Smooth muscle cell (in vitro differentiated cells): ENCODE data around the gene MRGPRX1. TPM values are rescaled to one million over a fixed set of nuclear protein-coding genes. Genes with fewer than 3 reads are reported as not detected.

Experiments
- DNase-seq: peaks from one replicate; lab custom pipeline; 2025; ENCODE audit not compliant: unreplicated experiment; lab: John Stamatoyannopoulos, UW
- H2AFZ ChIP-seq: fragments of 200-600 bp; sonication (generic); 2 replicates; pipeline ENCODE4 v1.6.0; 2016; ENCODE audit warnings: antibody characterized with exemption, low read depth, mild to moderate bottlenecking
- H3F3A ChIP-seq: fragments of 200-600 bp; sonication (generic); 2 replicates; pipeline ENCODE4 v1.6.0; 2017; ENCODE audit warnings: antibody characterized with exemption, low read depth
- H3K27ac ChIP-seq: fragments of 200-600 bp; sonication (generic); 2 replicates; pipeline ENCODE4 v1.5.1; 2016; ENCODE audit warnings: low read depth, mild to moderate bottlenecking
- H3K27me3 ChIP-seq: fragments of 200-600 bp; sonication (generic); 2 replicates; pipeline ENCODE4 v1.6.1; 2016; ENCODE audit warnings: low read depth, mild to moderate bottlenecking
- H3K36me3 ChIP-seq: fragments of 200-600 bp; sonication (generic); 2 replicates; pipeline ENCODE4 v1.5.1; 2016; ENCODE audit warnings: low read depth
- H3K4me1 ChIP-seq: fragments of 200-600 bp; sonication (generic); 2 replicates; pipeline ENCODE4 v1.5.1; 2016; ENCODE audit warnings: low read depth
- H3K4me2 ChIP-seq: fragments of 200-600 bp; sonication (generic); 2 replicates; pipeline ENCODE4 v1.6.0; 2016; ENCODE audit warnings: mild to moderate bottlenecking
- H3K4me3 ChIP-seq: fragments of 200-600 bp; sonication (generic); 2 replicates; pipeline ENCODE4 v1.5.1; 2016; ENCODE audit warnings: mild to moderate bottlenecking
- H3K79me2 ChIP-seq: fragments of 200-600 bp; sonication (generic); 2 replicates; pipeline ENCODE4 v1.6.0; 2016; ENCODE audit warnings: low read depth, mild to moderate bottlenecking
- H3K9ac ChIP-seq: fragments of 200-600 bp; sonication (generic); 2 replicates; pipeline ENCODE4 v1.6.0; 2016; ENCODE audit warnings: low read depth
- H3K9me3 ChIP-seq: fragments of 200-600 bp; sonication (generic); replicated peaks from 2 replicates; pipeline ENCODE4 v1.5.1; 2016; ENCODE audit warnings: low read depth
- H4K20me1 ChIP-seq: fragments of 200-600 bp; sonication (generic); 2 replicates; pipeline ENCODE4 v1.6.0; 2016; ENCODE audit warnings: low read depth
- WGBS: methylation state at CpG from one replicate; pipeline ENCODE4 v1.1.7; 2016; ENCODE audit warnings: low lambda C conversion rate; 5-methylcytosine and 5-hydroxymethylcytosine counted together
- polyA plus RNA-seq: library from polyadenylated mRNA; unstranded; fragments of >200 nt; fragmentation: Nextera tagmentation; extraction: Ambion mirVana; gene quantifications from 2 replicates; pipeline ENCODE4 v1.2.1, GENCODE V29; 2016
- total RNA-seq: library from RNA; depleted of rRNA; stranded (reverse); fragments of >200 nt; gene quantifications from 2 replicates; pipeline ENCODE4 v1.2.3, GENCODE V29; 2014
- TF ChIP-seq, protein P1 (sequence below): fragments of 200-600 bp; sonication (generic); IDR thresholded peaks from 2 replicates; pipeline ENCODE4 v1.5.1; 2017; ENCODE audit warnings: borderline replicate concordance, mild to moderate bottlenecking, antibody characterized with exemption; ENCODE audit not compliant: insufficient read depth, poor library complexity, severe bottlenecking

MRGPRX1 gene
- total and polyA plus RNA-seq, 2 experiments from 2014 or later, result not detected

DNA sequence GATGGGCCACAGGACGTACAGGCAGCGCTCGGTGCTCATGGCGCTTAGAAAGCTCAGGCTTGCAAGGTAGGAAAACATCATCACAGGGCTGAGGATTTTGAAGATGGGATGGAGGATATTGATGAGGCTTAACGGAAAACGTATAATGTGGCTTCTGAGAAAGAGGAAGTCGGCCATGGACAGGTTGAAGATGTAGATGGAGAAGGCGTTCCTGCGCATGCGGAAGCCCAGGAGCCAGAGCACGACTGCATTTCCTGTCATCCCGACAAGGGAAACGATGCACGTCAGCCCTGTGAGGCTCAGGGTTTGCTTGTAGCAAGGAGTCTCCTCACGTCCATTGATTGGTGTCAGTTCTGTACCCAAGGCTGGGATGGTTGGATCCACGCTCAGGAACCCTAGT, 17.4 kb upstream of the MRGPRX1 start:
- DNase-seq, result no peak
- no peaks in the 10 kb centered on the region for H3K4me1 ChIP-seq
- H2AFZ ChIP-seq, result no peak overlapping the region
- no peaks in the 10 kb centered on the region for H3F3A ChIP-seq
- TF ChIP-seq, protein P1, sequence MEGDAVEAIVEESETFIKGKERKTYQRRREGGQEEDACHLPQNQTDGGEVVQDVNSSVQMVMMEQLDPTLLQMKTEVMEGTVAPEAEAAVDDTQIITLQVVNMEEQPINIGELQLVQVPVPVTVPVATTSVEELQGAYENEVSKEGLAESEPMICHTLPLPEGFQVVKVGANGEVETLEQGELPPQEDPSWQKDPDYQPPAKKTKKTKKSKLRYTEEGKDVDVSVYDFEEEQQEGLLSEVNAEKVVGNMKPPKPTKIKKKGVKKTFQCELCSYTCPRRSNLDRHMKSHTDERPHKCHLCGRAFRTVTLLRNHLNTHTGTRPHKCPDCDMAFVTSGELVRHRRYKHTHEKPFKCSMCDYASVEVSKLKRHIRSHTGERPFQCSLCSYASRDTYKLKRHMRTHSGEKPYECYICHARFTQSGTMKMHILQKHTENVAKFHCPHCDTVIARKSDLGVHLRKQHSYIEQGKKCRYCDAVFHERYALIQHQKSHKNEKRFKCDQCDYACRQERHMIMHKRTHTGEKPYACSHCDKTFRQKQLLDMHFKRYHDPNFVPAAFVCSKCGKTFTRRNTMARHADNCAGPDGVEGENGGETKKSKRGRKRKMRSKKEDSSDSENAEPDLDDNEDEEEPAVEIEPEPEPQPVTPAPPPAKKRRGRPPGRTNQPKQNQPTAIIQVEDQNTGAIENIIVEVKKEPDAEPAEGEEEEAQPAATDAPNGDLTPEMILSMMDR, result no peak
- no peaks in the 10 kb centered on the region for H3K36me3 ChIP-seq
- no peak overlapping the region for H3K9ac ChIP-seq
- H4K20me1 ChIP-seq, result no peaks in the 10 kb centered on the region
- H3K27me3 ChIP-seq, result no peaks in the 10 kb centered on the region
- H3K4me3 ChIP-seq, result no peak overlapping the region
- H3K9me3 ChIP-seq, result no peaks in the 10 kb centered on the region
- no peaks in the 10 kb centered on the region for H3K79me2 ChIP-seq
- H3K4me2 ChIP-seq, result no peak overlapping the region
- 96% methylated on average over 16 of the region's 16 CpGs for WGBS
- H3K27ac ChIP-seq, result no peak overlapping the region

DNA sequence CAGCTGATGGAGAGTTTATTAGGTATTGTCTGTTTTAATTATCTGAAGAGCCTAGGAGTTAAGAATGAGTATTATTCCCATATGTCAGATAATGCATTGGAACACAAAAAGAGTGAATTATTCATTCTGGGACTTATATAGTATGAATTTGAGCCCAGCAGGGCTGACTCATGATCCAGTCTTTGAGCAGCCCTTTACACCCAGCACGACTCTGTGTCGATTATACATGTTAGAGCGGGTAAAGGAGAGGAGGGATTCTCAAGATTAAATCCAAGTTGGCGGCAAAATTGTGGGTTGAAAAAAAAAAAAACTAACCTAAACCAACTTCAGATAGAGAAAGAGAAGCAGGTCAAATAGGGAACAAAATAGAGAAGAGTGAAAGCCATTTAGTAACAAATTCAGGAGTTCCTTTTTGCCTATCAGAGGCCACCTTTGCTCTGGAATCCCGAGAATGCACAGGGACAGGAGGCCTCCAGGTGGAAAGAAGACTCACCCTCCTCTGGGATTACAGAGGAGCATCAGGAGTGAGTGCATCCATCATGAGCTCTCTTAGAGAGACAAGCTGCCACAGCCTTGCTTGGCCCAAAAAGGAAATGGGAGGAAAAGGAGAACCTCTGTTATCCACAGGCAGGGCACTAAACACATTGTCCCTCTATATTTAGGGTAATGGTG, 3.1 kb downstream of the MRGPRX1 start:
- Histone ChIP-seq H3K9ac (no peak overlapping the region), H3K36me3 (no peaks in the 10 kb centered on the region), H3K4me2 (no peak overlapping the region), H3K4me3 (no peak overlapping the region), H3F3A (no peaks in the 10 kb centered on the region), H4K20me1 (no peaks in the 10 kb centered on the region), H3K27ac (no peak overlapping the region), H3K9me3 (no peaks in the 10 kb centered on the region), H3K27me3 (no peaks in the 10 kb centered on the region), H2AFZ (no peak overlapping the region), H3K4me1 (no peaks in the 10 kb centered on the region), H3K79me2 (no peaks in the 10 kb centered on the region)
- DNase-seq, result no peak
- 66% methylated on average over 5 of the region's 5 CpGs for WGBS
- TF ChIP-seq, protein P1, result no peak

DNA sequence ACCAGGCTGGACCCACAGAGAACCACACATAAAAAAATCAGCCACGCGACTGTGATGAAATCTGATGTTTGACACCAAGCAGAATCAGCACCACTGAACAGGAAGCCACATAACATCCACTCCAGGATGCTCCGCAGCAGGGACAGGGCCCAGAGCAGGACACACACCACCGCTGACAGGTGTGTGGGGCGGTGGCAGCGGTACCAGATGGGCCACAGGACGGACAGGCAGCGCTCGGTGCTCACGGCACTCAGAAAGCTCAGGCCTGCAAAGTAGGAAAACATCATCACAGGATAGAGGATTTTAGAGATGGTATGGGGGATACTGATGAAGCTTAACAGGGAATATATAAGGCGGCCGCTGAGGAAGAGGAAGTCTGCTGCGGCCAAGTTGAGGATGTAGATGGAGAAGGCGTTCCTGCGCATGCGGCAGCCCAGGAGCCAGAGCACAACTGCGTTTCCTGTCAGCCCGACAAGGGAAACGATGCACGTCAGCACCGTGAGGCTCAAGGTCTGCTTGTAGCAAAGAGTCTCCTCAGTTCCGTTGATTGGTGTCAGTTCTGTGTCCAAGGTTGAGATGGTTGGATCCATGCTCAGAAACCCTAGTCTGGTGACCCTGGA, 4.9 kb downstream of the MRGPRX1 start:
- no peak overlapping the region for H3K9ac ChIP-seq
- H3K79me2 ChIP-seq, result no peaks in the 10 kb centered on the region
- no peak overlapping the region for H2AFZ ChIP-seq
- no peak overlapping the region for H3K27ac ChIP-seq
- H3K4me1 ChIP-seq, result no peaks in the 10 kb centered on the region
- 98% methylated on average over 22 of the region's 22 CpGs for WGBS
- no peak overlapping the region for H3K4me2 ChIP-seq
- H3K4me3 ChIP-seq, result no peak overlapping the region
- no peak for DNase-seq
- H3F3A ChIP-seq, result no peaks in the 10 kb centered on the region
- TF ChIP-seq, protein P1, result no peak
- no peaks in the 10 kb centered on the region for H3K36me3 ChIP-seq
- no peaks in the 10 kb centered on the region for H4K20me1 ChIP-seq
- no peaks in the 10 kb centered on the region for H3K27me3 ChIP-seq
- no peaks in the 10 kb centered on the region for H3K9me3 ChIP-seq
